IMR-90 (cell line): ENCODE data around the gene IKZF3. TPM values are rescaled to one million over a fixed set of nuclear protein-coding genes. Genes with fewer than 3 reads are reported as not detected.

Experiments
- ATAC-seq: fragments of 200-7000 bp; cut with Tn5 transposase; 2 replicates; pipeline ENCODE4 v1.9.1; 2020; ENCODE audit warnings: low read depth, mild to moderate bottlenecking, moderate library complexity
- BruUV-seq: library from RNA; stranded (reverse); fragments of 400-500 nt; replicated peaks from 2 replicates; lab custom pipeline; 2021; lab: Mats Ljungman, UMichigan
- CTCF ChIA-PET: fragments of 300-600 bp; formaldehyde crosslinking; extraction: SDS; loops from one replicate; lab custom pipeline; 2021; ENCODE audit warnings: antibody characterized with exemption; lab: Yijun Ruan, JAX
- POLR2A ChIA-PET: fragments of 300-600 bp; sonication (Branson Sonifier 250); formaldehyde crosslinking; loops from one replicate; lab custom pipeline; 2022; ENCODE audit warnings: antibody characterized with exemption; ENCODE audit not compliant: unreplicated experiment; lab: Charles Lee
- DNase-seq: peaks from one replicate; pipeline ENCODE4 v3.0.0; 2013
- H2AFZ ChIP-seq: replicated peaks from 2 replicates; pipeline ENCODE3; 2013; ENCODE audit warnings: low read length, mild to moderate bottlenecking; ENCODE audit not compliant: poor library complexity
- H2AK5ac ChIP-seq: 2 replicates; pipeline ENCODE4 v1.6.1; 2013; ENCODE audit warnings: low read depth, low read length, inconsistent platforms
- H2AK9ac ChIP-seq: replicated peaks from 2 replicates; pipeline ENCODE3; 2013; ENCODE audit warnings: mild to moderate bottlenecking, low read depth, low read length, moderate library complexity; ENCODE audit not compliant: poor library complexity
- H2BK120ac ChIP-seq: 2 replicates; pipeline ENCODE4 v1.6.1; 2013; ENCODE audit warnings: low read depth, low read length, inconsistent platforms
- H2BK15ac ChIP-seq: 3 replicates; pipeline ENCODE4 v1.6.1; 2013; ENCODE audit warnings: low read depth, low read length, inconsistent platforms
- H2BK20ac ChIP-seq: 2 replicates; pipeline ENCODE4 v1.6.1; 2013; ENCODE audit warnings: low read depth, mild to moderate bottlenecking, inconsistent platforms, low read length, moderate library complexity
- H2BK5ac ChIP-seq: 2 replicates; pipeline ENCODE4 v1.6.1; 2013; ENCODE audit warnings: mild to moderate bottlenecking, low read depth, low read length, inconsistent platforms; ENCODE audit not compliant: poor library complexity, severe bottlenecking
- H3K14ac ChIP-seq: replicated peaks from 2 replicates; pipeline ENCODE4 v1.6.1; 2013; ENCODE audit warnings: low read depth, low read length, inconsistent platforms
- H3K18ac ChIP-seq: 2 replicates; pipeline ENCODE4 v1.6.1; 2013; ENCODE audit warnings: low read depth, low read length, control low read depth
- H3K23ac ChIP-seq: 2 replicates; pipeline ENCODE4 v1.6.1; 2013; ENCODE audit warnings: low read depth, low read length, inconsistent platforms
- H3K27ac ChIP-seq: 2 replicates; pipeline ENCODE4 v1.5.1; 2013; ENCODE audit warnings: mild to moderate bottlenecking, control low read depth, low read length; ENCODE audit not compliant: insufficient read depth
- H3K27me3 ChIP-seq: 2 replicates; pipeline ENCODE4 v1.6.1; 2013; ENCODE audit warnings: low read length; ENCODE audit not compliant: control insufficient read depth, insufficient read depth
- H3K36me3 ChIP-seq: 2 replicates; pipeline ENCODE4 v1.6.1; 2013; ENCODE audit warnings: low read length, mixed read lengths; ENCODE audit not compliant: control insufficient read depth, insufficient read depth
- H3K4ac ChIP-seq: 2 replicates; pipeline ENCODE4 v1.6.1; 2013; ENCODE audit warnings: low read depth, low read length, inconsistent platforms
- H3K4me1 ChIP-seq: 2 replicates; pipeline ENCODE4 v1.6.1; 2013; ENCODE audit warnings: low read length, mixed read lengths; ENCODE audit not compliant: control insufficient read depth, insufficient read depth
- H3K4me2 ChIP-seq: 2 replicates; pipeline ENCODE4 v1.6.1; 2013; ENCODE audit warnings: low read depth, mild to moderate bottlenecking, control low read depth, low read length, moderate library complexity
- H3K4me3 ChIP-seq: 2 replicates; pipeline ENCODE4 v1.5.1; 2013; ENCODE audit warnings: low read depth, mild to moderate bottlenecking, control low read depth, low read length, moderate library complexity; ENCODE audit not compliant: insufficient read depth
- H3K56ac ChIP-seq: 2 replicates; pipeline ENCODE4 v1.6.1; 2013; ENCODE audit warnings: low read length, inconsistent platforms; ENCODE audit not compliant: insufficient read depth; ENCODE audit errors: extremely low read depth
- H3K79me1 ChIP-seq, 2 experiments: 2 replicates each; pipeline ENCODE4 v1.6.1; 2013; ENCODE audit warnings: low read length in 2 of 2, inconsistent platforms in 1 of 2, low read depth in 1 of 2
- H3K9ac ChIP-seq: 2 replicates; pipeline ENCODE4 v1.6.1; 2013; ENCODE audit warnings: low read depth, low read length, control low read depth
- H3K9me1 ChIP-seq: 2 replicates; pipeline ENCODE4 v1.6.1; 2013; ENCODE audit warnings: low read length, inconsistent platforms; ENCODE audit not compliant: insufficient read depth
- H3K9me3 ChIP-seq: 2 replicates; pipeline ENCODE4 v1.6.1; 2013; ENCODE audit warnings: low read length; ENCODE audit not compliant: control insufficient read depth, insufficient read depth
- H4K20me1 ChIP-seq: 2 replicates; pipeline ENCODE4 v1.6.1; 2013; ENCODE audit warnings: low read length, inconsistent platforms; ENCODE audit not compliant: insufficient read depth
- H4K5ac ChIP-seq: 2 replicates; pipeline ENCODE4 v1.6.1; 2013; ENCODE audit warnings: mild to moderate bottlenecking, low read depth, low read length, control low read depth
- H4K8ac ChIP-seq, 2 experiments: 2 replicates each; pipeline ENCODE4 v1.6.1; 2013; ENCODE audit warnings: low read depth in 2 of 2, low read length in 2 of 2, control low read depth in 1 of 2, inconsistent platforms in 1 of 2
- H4K91ac ChIP-seq: 2 replicates; pipeline ENCODE4 v1.6.1; 2013; ENCODE audit warnings: low read depth, low read length, inconsistent platforms; ENCODE audit not compliant: insufficient read depth
- BHLHE40 ChIP-seq: fragments of 150-350 bp; IDR thresholded peaks from 2 replicates; pipeline ENCODE4 v1.6.1; 2016; ENCODE audit warnings: mild to moderate bottlenecking, low read depth, low read length
- CHD1 ChIP-seq: IDR thresholded peaks from 2 replicates; pipeline ENCODE4 v1.6.1; 2012; ENCODE audit warnings: low read depth, low read length, improper control_type of control experiment
- MAFK ChIP-seq: IDR thresholded peaks from 2 replicates; pipeline ENCODE4 v1.6.1; 2012; ENCODE audit warnings: low read depth, low read length, improper control_type of control experiment
- RAD21 ChIP-seq: IDR thresholded peaks from 2 replicates; pipeline ENCODE4 v1.6.1; 2012; ENCODE audit warnings: low read length, improper control_type of control experiment
- USF2 ChIP-seq: fragments of 150-350 bp; IDR thresholded peaks from 2 replicates; pipeline ENCODE4 v1.6.1; 2017; ENCODE audit warnings: mild to moderate bottlenecking, antibody characterized with exemption, low read length, low read depth
- WGBS, 2 experiments: methylation state at CpG; one replicate each; pipeline versions ENCODE4 v1.1.5 to v1.1.7; 2013; ENCODE audit warnings: missing lambda C conversion rate in 2 of 2; ENCODE audit not compliant: insufficient read length in 1 of 2; ENCODE audit errors: extremely low coverage in 2 of 2; 5-methylcytosine and 5-hydroxymethylcytosine counted together
- dilution Hi-C: fragments of 300-500 bp; cut with HindIII; formaldehyde crosslinking; loops from one replicate; pipeline ENCODE4 v1.14.3; 2018; ENCODE audit warnings: low sequenced_read_pairs; ENCODE audit not compliant: unreplicated experiment
- in situ Hi-C: fragments of 300-500 bp; cut with MboI; formaldehyde crosslinking; loops from 3 replicates; pipeline ENCODE4 v1.14.3; 2019; ENCODE audit warnings: low sequenced_read_pairs, inconsistent platforms, mixed read lengths
- intact Hi-C: fragments of 100-400 bp; cut with micrococcal nuclease; formaldehyde crosslinking; loops from 2 replicates; pipeline ENCODE4 v1.10.0; 2022
- polyA plus RNA-seq, 3 experiments: library from polyadenylated mRNA; depleted of rRNA; stranded (reverse); fragments of >200 nt; gene quantifications; 2 replicates each; pipeline ENCODE4 v1.2.3, GENCODE V29; 2012; ENCODE audit warnings: low replicate concordance in 1 of 3
- total RNA-seq: library from RNA; depleted of rRNA; stranded (reverse); fragments of >200 nt; gene quantifications from 2 replicates; pipeline ENCODE4 v1.2.3, GENCODE V29; 2012

IKZF3 gene
- total and polyA plus RNA-seq, 2 of the 4 experiments (the other 2 are of a cell fraction), result not detected

GRCh38 chr17:39738983-39739884 lies 124.9 kb downstream of the IKZF3 start:
- BruUV-seq, result no TSS peak
- TF ChIP-seq USF2 (no peak), MAFK (no peak), CHD1 (no peak), BHLHE40 (no peak), RAD21 (no peak)
- Histone ChIP-seq H3K18ac (no peak overlapping the region), H3K14ac (no peak overlapping the region), H3K79me1 (no peaks in the 10 kb centered on the region), H2AK9ac (peak overlapping the region; percentile 77), H4K20me1 (no peaks in the 10 kb centered on the region), H4K91ac (no peak overlapping the region), H3K9me1 (0 out of 2 replicates have a peak, but pooled peaks cover 10% of the 10 kb centered on the region), H4K8ac (peak overlapping the region; percentile 33 to 77; a peak in 2 of 4 replicates), H3K56ac (no peak overlapping the region), H4K5ac (no peak overlapping the region), H2AK5ac (peak overlapping the region; percentile 39), H3K9ac (no peak overlapping the region), H3K23ac (no peak overlapping the region), H3K9me3 (no peaks in the 10 kb centered on the region), H3K4me3 (no peak overlapping the region), H3K4me2 (no peak overlapping the region; the same call in 1 of the 2 replicates), H3K36me3 (no peaks in the 10 kb centered on the region), H3K4ac (no peak overlapping the region; the same call in 1 of the 2 replicates), H2AFZ (peak overlapping the region; percentile 92), H2BK20ac (no peak overlapping the region), H3K27ac (no peak overlapping the region), H2BK15ac (peak overlapping the region; percentile 63; the same call in 1 of the 3 replicates), H2BK5ac (no peak overlapping the region), H3K27me3 (peaks cover 44% of the 10 kb centered on the region), H3K4me1 (peaks cover 16% of the 10 kb centered on the region; the same call in 1 of the 2 replicates), H2BK120ac (no peak overlapping the region)
- dilution Hi-C loops (no loop called here), intact Hi-C loops (no loop called here), in situ Hi-C loops (no loop called here)
- CTCF ChIA-PET, result no interaction called here
- DNase-seq (no peak), ATAC-seq (peak; percentile 73)
- POLR2A ChIA-PET, result no interaction called here
- WGBS, 2 experiments, result no CpG with 5 or more reads among the region's 32 CpGs
